GM21381 (cell line): ENCODE data around the gene DPF3.

Experiments used
- ATAC-seq: cut with Tn5 transposase; IDR thresholded peaks from one replicate; pipeline ENCODE4 v1.9.1; 2021; ENCODE audit warnings: mild to moderate bottlenecking, moderate library complexity; ENCODE audit not compliant: unreplicated experiment

The DPF3 gene

GRCh38 chr14:72621387-72622065 lies 272.4 kb downstream of the DPF3 start:
- ATAC-seq, result no peak

DNA sequence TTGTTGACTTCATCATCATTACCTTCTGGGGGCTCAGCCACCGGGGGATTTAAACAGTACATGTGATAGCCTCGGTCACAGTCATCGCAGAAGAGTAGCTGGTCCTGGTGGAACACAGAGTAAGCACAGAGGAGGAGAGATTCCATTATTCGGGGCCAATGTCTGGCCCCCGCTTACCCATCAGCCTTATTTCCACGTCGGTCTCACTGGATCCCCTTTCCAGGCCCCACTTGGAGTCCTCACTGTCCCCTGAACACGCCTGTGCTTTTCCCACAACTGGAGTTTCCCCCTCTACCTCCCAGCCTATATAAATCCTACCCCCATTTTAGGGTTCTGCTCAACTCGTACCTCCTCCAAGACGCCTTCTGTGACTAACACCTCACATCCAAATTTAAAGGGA lies 274.0 kb downstream of the DPF3 start:
- ATAC-seq, result no peak

DNA sequence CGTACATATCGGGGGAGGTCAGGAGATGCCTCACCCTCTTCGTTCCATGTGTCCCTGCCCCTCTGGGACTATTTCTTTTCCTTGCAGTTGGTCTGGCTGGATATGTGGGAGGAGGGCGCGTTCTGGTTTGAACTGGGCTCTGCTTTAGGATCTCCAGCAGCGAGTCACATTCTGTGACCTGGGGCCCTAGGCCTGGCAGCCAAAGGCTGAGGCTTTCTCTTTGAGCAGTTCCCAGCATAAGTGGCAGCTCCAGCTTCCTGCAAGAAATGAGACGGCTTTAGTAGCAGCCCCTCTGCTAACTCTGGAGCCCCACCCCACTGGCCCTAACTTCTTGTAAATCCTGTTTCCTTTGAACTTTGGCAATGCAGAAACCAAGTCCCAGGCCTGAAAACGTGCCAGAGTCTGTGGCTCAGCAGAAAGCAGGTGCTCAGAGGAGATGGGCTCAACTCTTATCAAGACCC lies 274.8 kb downstream of the DPF3 start:
- no peak for ATAC-seq

DNA sequence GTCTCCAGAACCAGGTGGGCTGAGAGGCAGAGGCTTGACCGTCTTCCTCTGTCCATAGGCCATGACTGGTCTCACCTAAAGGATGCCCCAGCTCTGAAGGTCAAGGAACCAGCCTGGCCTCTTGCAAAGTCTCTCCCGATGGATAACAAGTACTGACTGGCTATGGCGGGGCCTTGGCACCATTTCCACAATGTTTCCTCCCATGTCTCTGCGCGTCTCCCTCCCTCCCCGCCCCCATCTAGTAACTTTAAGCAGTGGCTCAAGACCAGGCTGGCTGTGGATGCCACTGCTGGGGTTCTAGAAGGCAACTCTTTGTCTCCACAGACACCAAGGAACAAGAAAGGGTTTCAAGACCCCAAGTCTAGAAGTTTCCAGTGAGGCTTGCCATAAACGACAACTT lies 275.5 kb downstream of the DPF3 start:
- ATAC-seq, result no peak

- no peak for ATAC-seq
Observed at GRCh38 chr14:72617391-72618031, 276.4 kb downstream of the DPF3 start.

- no peak for ATAC-seq
Observed at GRCh38 chr14:72616811-72617210, 277.1 kb downstream of the DPF3 start.

- no peak for ATAC-seq
Observed at GRCh38 chr14:72616294-72616693, 277.6 kb downstream of the DPF3 start.

- ATAC-seq, result no peak
Observed at GRCh38 chr14:72615451-72616121, 278.3 kb downstream of the DPF3 start.

DNA sequence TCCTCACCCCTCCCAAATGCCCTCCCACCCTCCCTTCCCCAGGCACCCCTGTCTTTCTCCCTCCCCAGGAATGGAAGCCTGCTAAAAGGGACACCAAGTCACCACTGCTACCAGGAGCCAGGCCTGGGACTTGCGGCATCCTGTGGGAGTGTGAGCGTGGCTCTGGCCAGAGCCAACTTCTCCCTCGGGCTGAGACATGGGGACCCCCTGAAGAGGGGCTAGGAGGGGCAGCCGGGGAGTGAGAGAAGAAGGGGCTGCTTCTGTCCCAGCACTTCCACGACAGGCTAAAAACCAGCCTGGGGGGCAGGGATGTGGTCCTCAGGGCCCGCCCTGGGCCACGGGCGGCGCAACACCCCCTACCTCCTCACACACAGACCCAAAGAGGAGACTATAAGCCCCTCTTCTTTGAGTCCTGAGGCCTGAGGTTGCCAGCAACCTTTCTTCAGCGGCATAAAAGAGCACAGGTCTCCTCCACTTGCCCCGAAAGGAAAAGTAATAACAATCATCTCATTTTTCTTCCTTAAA lies 278.9 kb downstream of the DPF3 start:
- no peak for ATAC-seq

- ATAC-seq, result no peak
Observed at GRCh38 chr14:72614365-72614764, 279.5 kb downstream of the DPF3 start.

- ATAC-seq, result no peak
Observed at GRCh38 chr14:72613975-72614319, 280.0 kb downstream of the DPF3 start.

DNA sequence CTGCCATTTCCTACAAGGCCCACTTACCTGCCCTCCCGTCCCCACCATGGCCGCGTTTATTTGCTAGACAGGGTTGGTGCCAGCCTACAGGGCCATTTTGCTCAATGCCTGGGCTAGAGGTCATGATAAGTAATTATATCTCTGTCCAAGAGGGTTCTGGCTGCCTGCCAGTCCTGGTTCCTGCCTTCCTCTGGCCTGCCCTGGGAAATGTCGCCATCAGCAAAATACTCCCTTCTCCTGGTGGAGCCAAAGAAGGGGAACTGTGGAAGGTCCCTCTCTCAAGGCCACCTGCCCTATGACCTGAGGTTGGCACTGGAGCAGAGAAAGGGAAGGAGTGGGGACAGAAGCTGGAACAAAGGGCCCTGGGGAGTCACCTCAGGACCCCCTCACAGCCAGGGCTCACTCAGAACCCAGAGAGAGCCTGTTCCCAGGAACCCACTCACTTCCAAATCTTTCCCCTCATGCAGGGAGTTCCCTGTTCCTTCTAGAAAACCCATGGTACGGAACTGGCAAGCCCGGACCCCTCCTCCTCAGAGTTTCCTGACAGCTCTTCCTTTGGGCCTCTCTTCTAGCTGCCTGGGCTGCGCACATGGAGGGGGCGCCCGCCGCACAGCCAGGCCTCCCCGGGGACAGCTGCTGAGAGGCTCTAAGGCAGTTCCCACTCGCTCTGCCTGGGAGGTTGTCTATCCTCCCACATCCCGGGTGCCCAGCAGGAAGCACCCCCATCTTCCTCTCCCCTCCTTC lies 280.5 kb downstream of the DPF3 start:
- no peak for ATAC-seq

DNA sequence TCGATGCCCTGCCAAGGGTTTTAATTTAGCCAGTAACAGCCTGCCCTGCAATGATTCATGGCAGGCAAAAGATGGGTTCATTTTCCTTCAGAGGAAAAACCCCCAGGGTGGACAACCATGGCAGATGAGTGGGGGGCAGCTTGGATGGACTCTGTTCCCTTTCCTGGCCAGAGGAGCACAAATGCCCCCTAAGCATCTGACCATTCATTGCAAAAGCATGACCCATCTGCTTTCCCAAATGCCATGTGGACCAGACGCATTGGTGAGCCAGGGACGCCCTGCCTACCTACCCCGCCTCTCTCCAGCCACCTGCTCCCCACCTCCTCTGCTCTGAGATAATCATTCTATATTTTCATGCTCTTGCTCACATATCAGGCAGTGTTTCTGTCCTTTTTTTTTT lies 281.9 kb downstream of the DPF3 start:
- ATAC-seq, result no peak

GRCh38 chr14:72611506-72611905 lies 282.4 kb downstream of the DPF3 start:
- no peak for ATAC-seq

DNA sequence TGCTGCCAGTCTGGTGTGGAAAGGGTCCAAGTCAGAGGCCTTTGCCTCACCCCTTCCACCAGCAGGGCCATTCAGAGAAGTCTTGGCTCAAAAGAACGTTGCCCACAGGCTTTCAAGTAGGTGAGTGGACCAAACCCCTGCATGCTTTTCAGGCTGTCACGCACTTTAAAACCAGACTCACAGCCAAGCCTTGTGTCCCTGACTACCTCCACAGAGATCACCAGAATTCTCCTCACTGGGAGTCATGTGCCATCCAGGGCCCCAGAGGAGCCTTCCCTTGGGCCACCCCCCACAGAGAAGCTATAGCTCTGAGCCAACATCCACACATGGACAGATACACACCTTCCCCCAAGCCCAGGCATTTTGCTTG lies 283.1 kb downstream of the DPF3 start:
- ATAC-seq, result no peak

GRCh38 chr14:72610096-72610830 lies 283.6 kb downstream of the DPF3 start:
- no peak for ATAC-seq

DNA sequence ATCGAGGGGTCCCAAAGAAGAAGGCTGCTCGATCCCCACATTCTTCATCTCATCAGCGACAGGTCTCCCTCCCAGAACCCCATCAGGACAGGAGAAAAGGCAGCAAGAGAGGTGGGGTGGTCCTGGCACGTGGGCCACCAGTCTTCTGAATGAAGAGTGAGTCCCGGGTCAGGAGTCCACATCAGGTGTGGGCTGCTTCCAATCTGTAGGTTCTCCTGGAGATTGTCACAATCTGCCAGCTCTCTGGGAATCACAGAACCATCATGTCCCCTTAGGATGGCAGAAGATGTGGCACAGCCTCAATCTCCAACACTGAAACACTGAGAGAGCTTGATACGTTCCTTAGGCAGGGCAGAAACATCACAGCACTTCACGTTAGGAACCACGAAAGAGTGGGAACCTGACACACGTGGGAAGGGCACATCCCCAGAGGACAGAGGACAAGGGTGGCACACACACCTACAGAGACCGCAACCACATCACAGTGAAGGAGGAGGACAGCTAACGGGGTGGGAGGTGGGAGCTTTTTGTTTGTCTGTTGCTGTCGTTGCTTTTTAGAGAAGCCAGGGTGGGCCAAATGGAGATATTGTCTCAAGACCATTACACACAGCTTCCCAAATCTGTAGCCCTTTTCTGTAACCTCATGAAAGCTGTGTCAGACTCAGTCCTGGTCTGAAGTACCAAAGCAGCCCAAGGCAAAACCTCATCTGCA lies 284.5 kb downstream of the DPF3 start:
- no peak for ATAC-seq

GRCh38 chr14:72608391-72609204 lies 285.3 kb downstream of the DPF3 start:
- ATAC-seq, result no peak
